GM12878 (cell line): ENCODE results near the gene CHAD. TPM values are rescaled to one million over a fixed set of nuclear protein-coding genes. Genes with fewer than 3 reads are reported as not detected.

Source experiments
- ATAC-seq: fragments of 200-7000 bp; cut with Tn5 transposase; 3 replicates; pipeline ENCODE4 v1.9.1; 2020; ENCODE audit warnings: mild to moderate bottlenecking, moderate library complexity
- BruUV-seq: library from RNA; stranded (reverse); fragments of 400-500 nt; replicated peaks from 2 replicates; lab custom pipeline; 2021; lab: Mats Ljungman, UMichigan
- CTCF ChIA-PET: fragments of 300-600 bp; sonication (Branson Sonifier 250); formaldehyde crosslinking; extraction: SDS; loops from one replicate; lab custom pipeline; 2021; ENCODE audit warnings: inconsistent platforms; lab: Yijun Ruan, JAX
- POLR2A ChIA-PET: fragments of 350-600 bp; formaldehyde crosslinking; extraction: SDS; loops from one replicate; lab custom pipeline; 2021; ENCODE audit warnings: inconsistent platforms; lab: Charles Lee
- RAD21 ChIA-PET: fragments of 300-600 bp; sonication (Branson Sonifier 250); formaldehyde crosslinking; loops from one replicate; lab custom pipeline; 2023; ENCODE audit warnings: antibody characterized with exemption; ENCODE audit not compliant: unreplicated experiment; lab: Charles Lee
- SMC1A ChIA-PET: fragments of 300-600 bp; sonication (Branson Sonifier 250); formaldehyde crosslinking; loops from one replicate; lab custom pipeline; 2023; ENCODE audit not compliant: unreplicated experiment, uncharacterized antibody; lab: Charles Lee
- DNase-seq: peaks from one replicate; pipeline ENCODE4 v3.0.0-alpha.2; 2011; ENCODE audit warnings: low read depth, low spot score
- FAIRE-seq: peaks from 3 replicates; lab custom pipeline; 2011; peaks lifted over from hg19 to GRCh38; lab: Jason Lieb, UNC
- H2AFZ ChIP-seq: 2 replicates; pipeline ENCODE4 v1.6.0; 2011; ENCODE audit warnings: low read depth, low read length, control low read depth; ENCODE audit not compliant: control insufficient read depth
- H3K27ac ChIP-seq: 2 replicates; pipeline ENCODE4 v1.5.1; 2011; ENCODE audit warnings: control low read depth; ENCODE audit not compliant: control insufficient read depth, insufficient read depth
- H3K27me3 ChIP-seq, 2 experiments: replicated peaks in 1 of 2; 2 replicates each; pipeline versions ENCODE4 v1.6.0 to v1.6.1; 2011; ENCODE audit warnings: low read length in 1 of 2; ENCODE audit not compliant: control insufficient read depth in 2 of 2, insufficient read depth in 2 of 2
- H3K36me3 ChIP-seq, 2 experiments: 2 replicates each; pipeline ENCODE4 v1.5.1; 2011; ENCODE audit warnings: low read length in 1 of 2; ENCODE audit not compliant: control insufficient read depth in 2 of 2, insufficient read depth in 2 of 2
- H3K4me1 ChIP-seq: 2 replicates; pipeline ENCODE4 v1.6.1; 2011; ENCODE audit warnings: mild to moderate bottlenecking, low read length, moderate library complexity, mixed read lengths; ENCODE audit not compliant: control insufficient read depth, insufficient read depth
- H3K4me2 ChIP-seq: 2 replicates; pipeline ENCODE4 v1.6.0; 2011; ENCODE audit warnings: control low read depth; ENCODE audit not compliant: control insufficient read depth, insufficient read depth
- H3K4me3 ChIP-seq: fragments of 200-600 bp; sonication (generic); 2 replicates; pipeline ENCODE4 v1.5.1; 2016
- H3K79me2 ChIP-seq: 2 replicates; pipeline ENCODE4 v1.6.0; 2011; ENCODE audit warnings: low read length; ENCODE audit not compliant: control insufficient read depth, insufficient read depth
- H3K9ac ChIP-seq: 2 replicates; pipeline ENCODE4 v1.8.0; 2011; ENCODE audit warnings: low read length, control low read depth, mixed read lengths; ENCODE audit not compliant: control insufficient read depth, insufficient read depth
- H3K9me3 ChIP-seq: replicated peaks from 3 replicates; pipeline ENCODE4 v1.5.1; 2011; ENCODE audit warnings: mild to moderate bottlenecking, low read length; ENCODE audit not compliant: control insufficient read depth, insufficient read depth
- H4K20me1 ChIP-seq: 2 replicates; pipeline ENCODE4 v1.6.0; 2011; ENCODE audit not compliant: control insufficient read depth, insufficient read depth
- BACH1 ChIP-seq: fragments of 450-650 bp; IDR thresholded peaks from 2 replicates; pipeline ENCODE4 v1.6.1; 2017; ENCODE audit warnings: mild to moderate bottlenecking, borderline replicate concordance
- BHLHE40 ChIP-seq, 2 experiments: fragments of 450-650 bp in 1 of 2; IDR thresholded peaks; 2 replicates each; pipeline ENCODE4 v1.6.1; 2011 to 2017; ENCODE audit warnings: low read depth in 2 of 2, borderline replicate concordance in 1 of 2, improper control_type of control experiment in 1 of 2, low read length in 1 of 2, mild to moderate bottlenecking in 1 of 2
- ESRRA ChIP-seq: IDR thresholded peaks from 2 replicates; pipeline ENCODE4 v1.6.1; 2012; ENCODE audit warnings: mild to moderate bottlenecking, low read length, improper control_type of control experiment
- HDGF ChIP-seq: fragments of 450-650 bp; IDR thresholded peaks from 2 replicates; pipeline ENCODE4 v1.6.1; 2016; ENCODE audit warnings: antibody characterized with exemption
- IKZF1 ChIP-seq: fragments of 450-650 bp; conservative IDR thresholded peaks from 2 replicates; pipeline ENCODE4 v1.6.1; 2017; ENCODE audit warnings: antibody characterized with exemption, mild to moderate bottlenecking
- MYC ChIP-seq: IDR thresholded peaks from 2 replicates; pipeline ENCODE4 v1.6.1; 2011; ENCODE audit warnings: mild to moderate bottlenecking, low read length, moderate library complexity, inconsistent platforms; ENCODE audit not compliant: insufficient read depth, insufficient replicate concordance, insufficient read length, severe bottlenecking
- NR2F1 ChIP-seq: fragments of 450-650 bp; conservative IDR thresholded peaks from 2 replicates; pipeline ENCODE4 v1.6.1; 2017; ENCODE audit warnings: mild to moderate bottlenecking
- SPI1 ChIP-seq: IDR thresholded peaks from 2 replicates; pipeline ENCODE4 v1.6.1; 2011; ENCODE audit warnings: low read depth, mild to moderate bottlenecking, low read length, moderate library complexity, borderline replicate concordance; ENCODE audit not compliant: insufficient read depth
- SUZ12 ChIP-seq: fragments of 200-600 bp; sonication (generic); IDR thresholded peaks from one replicate; pipeline ENCODE4 v1.6.1; 2018; ENCODE audit warnings: antibody characterized with exemption, mild to moderate bottlenecking; ENCODE audit not compliant: unreplicated experiment
- ZNF24 ChIP-seq: fragments of 450-650 bp; IDR thresholded peaks from 2 replicates; pipeline ENCODE4 v1.6.1; 2017; ENCODE audit warnings: antibody characterized with exemption, mild to moderate bottlenecking
- WGBS: methylation state at CpG from one replicate; pipeline ENCODE4 v1.1.6; 2016; ENCODE audit warnings: low lambda C conversion rate; ENCODE audit not compliant: insufficient replicate concordance, insufficient coverage; ENCODE audit errors: missing lambda C conversion rate; 5-methylcytosine and 5-hydroxymethylcytosine counted together
- in situ Hi-C: fragments of 300-500 bp; cut with MboI; formaldehyde crosslinking; loops from 9 replicates; pipeline ENCODE4 v1.14.3; 2018; ENCODE audit warnings: mixed read lengths
- intact Hi-C: fragments of 100-400 bp; cut with micrococcal nuclease; formaldehyde crosslinking; loops from one replicate; pipeline ENCODE4 v1.14.2; 2022; ENCODE audit not compliant: unreplicated experiment
- polyA plus RNA-seq, 11 experiments: library from polyadenylated mRNA; depleted of rRNA in 4 of 11; unstranded in 6 of 11; stranded (reverse) in 5 of 11; fragments of >200 nt; fragmentation: Nextera tagmentation in 4 of 11; fragmentation: Illumina TruSeq in 1 of 11; extraction: Ambion mirVana in 4 of 11; extraction: Trizol in 1 of 11; gene quantifications; 1 replicate in 1 of 11; 2 replicates in 10 of 11; pipeline versions ENCODE4 v1.2.1 to v1.2.3, GENCODE V29; 2011 to 2016; ENCODE audit warnings: inconsistent platforms in 2 of 11, missing spikeins in 2 of 11, low read depth in 1 of 11
- total RNA-seq, 4 experiments: library from RNA; depleted of rRNA in 3 of 4; stranded (reverse); fragments of >200 nt in 3 of 4; fragmentation: Illumina TruSeq in 1 of 4; extraction: Trizol in 1 of 4; gene quantifications; 2 replicates each; pipeline versions ENCODE4 v1.2.1 to v1.2.3, GENCODE V29; 2013 to 2021

Gene CHAD
- total and polyA plus RNA-seq, 10 of the 15 experiments (the other 5 are each of a cell fraction or from before 2014, with no cell fraction given), result 0.06 TPM; not detected in 9

DNA sequence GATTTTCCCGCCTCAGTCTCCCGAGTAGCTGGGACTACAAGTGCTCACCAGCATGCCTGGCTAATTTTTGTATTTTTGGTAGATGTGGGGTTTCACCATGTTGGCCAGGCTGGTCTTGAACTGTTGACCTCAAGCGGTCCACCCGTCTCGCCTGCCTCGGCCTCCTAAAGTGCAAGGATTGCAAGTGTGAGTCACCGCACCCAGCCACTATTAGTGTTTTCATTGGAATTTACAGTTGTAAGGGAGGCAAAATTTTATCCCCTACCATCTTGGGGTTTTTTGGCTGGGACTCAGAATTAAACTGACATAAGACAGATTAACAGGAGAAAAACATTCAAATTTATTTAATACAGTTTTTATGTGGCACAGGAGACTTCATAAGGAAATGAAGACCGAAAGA is 27.2 kb upstream of the CHAD start:
- BruUV-seq, result no TSS peak
- Histone ChIP-seq H3K9ac (no peak overlapping the region), H3K27ac (no peak overlapping the region), H3K79me2 (no peaks in the 10 kb centered on the region), H3K27me3 (no peaks in the 10 kb centered on the region), H3K36me3 (no peaks in the 10 kb centered on the region), H2AFZ (no peak overlapping the region), H4K20me1 (no peaks in the 10 kb centered on the region), H3K4me1 (no peaks in the 10 kb centered on the region), H3K4me2 (no peak overlapping the region), H3K9me3 (no peaks in the 10 kb centered on the region), H3K4me3 (no peak overlapping the region)
- in situ Hi-C loops, result no loop called here
- ChIA-PET SMC1A (no interaction called here), RAD21 (no interaction called here), POLR2A (no interaction called here), CTCF (interaction anchor here (0.7 kb wide), 1 partner anchor 33 kb away, joined by 3 read pairs; no protein-coding TSS in a partner anchor)
- 95% methylated on average over 8 of the region's 8 CpGs for WGBS
- no peak for DNase-seq
- no peak for ATAC-seq
- intact Hi-C loops, result no loop called here
- TF ChIP-seq NR2F1 (no peak), IKZF1 (no peak), SPI1 (no peak)
- FAIRE-seq, result no peak

DNA sequence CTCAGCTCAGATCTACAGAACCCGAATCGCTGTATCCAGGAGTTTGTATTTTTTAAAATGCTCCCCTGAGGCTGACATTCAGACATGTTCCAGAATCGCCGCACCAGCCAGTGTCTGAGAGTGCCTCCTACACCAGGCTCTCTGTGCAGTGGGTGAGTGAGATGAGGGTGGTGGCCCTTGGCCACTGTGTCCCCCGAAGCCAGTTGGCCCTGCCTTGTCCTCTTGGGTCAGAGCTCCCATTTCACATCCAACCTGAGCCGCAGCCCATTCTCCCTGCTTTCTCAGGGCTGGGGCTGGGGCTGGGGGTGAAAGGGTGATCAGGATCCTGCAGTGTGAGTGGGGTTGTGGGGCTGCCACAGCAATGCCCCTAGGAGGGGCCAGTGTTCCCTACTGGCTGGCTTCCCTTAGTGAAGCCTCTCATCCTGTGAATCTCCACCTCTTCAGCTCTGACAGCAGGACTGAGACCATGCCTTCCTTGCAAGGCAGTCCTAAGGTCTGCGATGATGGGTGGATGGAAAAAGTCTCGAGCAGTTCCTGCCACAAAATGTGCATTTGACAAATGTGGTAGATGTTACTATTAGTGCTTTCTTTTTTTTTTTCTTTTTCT is 26.6 kb upstream of the CHAD start:
- no peak for DNase-seq
- Histone ChIP-seq H2AFZ (no peak overlapping the region), H3K4me1 (no peaks in the 10 kb centered on the region), H3K4me2 (no peak overlapping the region), H3K36me3 (no peaks in the 10 kb centered on the region), H3K79me2 (no peaks in the 10 kb centered on the region)
- RAD21 ChIA-PET, result no interaction called here
- intact Hi-C loops, result no loop called here
- no peak for FAIRE-seq
- CTCF ChIA-PET, result interaction anchor here (1.1 kb wide), 1 partner anchor 12 kb away, joined by 4 read pairs; no protein-coding TSS in a partner anchor
- TF ChIP-seq BHLHE40 (IDR thresholded peaks at IDR 0.05; ENCODE audit: borderline replicate concordance in 1 of 2, low read depth in 2 of 2, low read length in 1 of 2) (no peak), ZNF24 (no peak), ESRRA (no peak), SUZ12 (no peak), MYC (no peak), BACH1 (no peak), HDGF (no peak)
- TF ChIP-seq, all 136 proteins: peak for 0
- no peak overlapping the region for H3K27ac ChIP-seq
- in situ Hi-C loops, result no loop called here
- H3K9me3 ChIP-seq, result no peaks in the 10 kb centered on the region
- no peaks in the 10 kb centered on the region for H3K27me3 ChIP-seq
- H4K20me1 ChIP-seq, result no peaks in the 10 kb centered on the region
- ChIA-PET SMC1A (no interaction called here), POLR2A (no interaction called here)
- ATAC-seq, result no peak
- no peak overlapping the region for H3K9ac ChIP-seq
- WGBS, result 61% methylated on average over 8 of the region's 8 CpGs
- no peak overlapping the region for H3K4me3 ChIP-seq
- no TSS peak for BruUV-seq
